Right cardiac atrium (tissue), 5 donors: ENCODE data around the gene GOLGA2. TPM values are rescaled to one million over a fixed set of nuclear protein-coding genes. Genes with fewer than 3 reads are reported as not detected.

Experiments
- ATAC-seq, 2 donors: fragments of 200-7000 bp; cut with Tn5 transposase; one replicate each; pipeline versions ENCODE4 v1.8.0 to v1.9.1; 2020; ENCODE audit warnings: moderate library complexity in 2 of 2, mild to moderate bottlenecking in 1 of 2
- DNase-seq, 3 donors: peaks; one replicate each; pipeline ENCODE4 v3.0.0-alpha.2; 2020
- H3K27ac ChIP-seq: one replicate; pipeline ENCODE4 v1.5.1; 2013; ENCODE audit warnings: mild to moderate bottlenecking, low read length, control low read depth, moderate library complexity
- H3K27me3 ChIP-seq: one replicate; pipeline ENCODE4 v1.6.1; 2013; ENCODE audit not compliant: control insufficient read depth, insufficient read depth
- H3K4me1 ChIP-seq: one replicate; pipeline ENCODE4 v1.6.1; 2013; ENCODE audit warnings: low read length; ENCODE audit not compliant: control insufficient read depth, insufficient read depth
- H3K4me3 ChIP-seq: one replicate; pipeline ENCODE4 v1.5.1; 2013; ENCODE audit warnings: low read length, control low read depth
- H3K9me3 ChIP-seq: one replicate; pipeline ENCODE4 v1.6.1; 2013; ENCODE audit warnings: low read length; ENCODE audit not compliant: control insufficient read depth
- WGBS: extraction: QIAGEN DNeasy Blood & Tissue Kit; methylation state at CpG from one replicate; pipeline ENCODE4 v1.1.7; 2013; 5-methylcytosine and 5-hydroxymethylcytosine counted together
- intact Hi-C, 4 donors: fragments of 100-400 bp; cut with DNase I; formaldehyde crosslinking; loops; one replicate each; pipeline versions ENCODE4 v1.11.0 to v1.14.0; 2022 to 2023
- polyA plus RNA-seq: library from polyadenylated mRNA; stranded (reverse); fragments of 200-250 nt; gene quantifications from one replicate; pipeline ENCODE4 v1.2.3, GENCODE V29; 2013
- total RNA-seq, 4 donors: library from RNA; stranded (reverse); fragmentation: NEBNext Ultra II Directional; extraction: Animal tissue kit (Norgen Biotek cat#: 25700); gene quantifications; one replicate each; pipeline ENCODE4 v1.2.1, GENCODE V29; 2021
- donor health status: healthy with polysubstance abuse.
- donor health status: DM: no; HTN: yes; CAD: no.
- donor health status: DM: no; HTN: no; CAD: no.
- donor health status: DM: no; HTN: yes; CAD: no; lungs with severe emphysema.
- donor health status: DM: yes; HTN: yes; CAD: no.

GOLGA2 gene
- total and polyA plus RNA-seq, 5 donors = 84.2 to 124 (median 96.9) TPM

- intact Hi-C loops = no loop called here
Measured at GRCh38 chr9:128218518-128219389, 57.1 kb downstream of the GOLGA2 start.

GRCh38 chr9:128218172-128218517 lies 57.7 kb downstream of the GOLGA2 start:
- Histone ChIP-seq H3K9me3 (no peaks in the 10 kb centered on the region), H3K4me1 (no peaks in the 10 kb centered on the region), H3K27ac (no peak overlapping the region), H3K27me3 (no peaks in the 10 kb centered on the region), H3K4me3 (peak overlapping the region; percentile 8)
- ATAC-seq = peak in 1 of 2 donors; percentile 2
- intact Hi-C loops = no loop called here
- WGBS = 63% methylated on average over 11 of the region's 11 CpGs
- DNase-seq = no peak

More at GRCh38 chr9:128218518-128219389, 57.1 kb downstream of the GOLGA2 start:
- DNase-seq = peak; percentile 95 to 98 (median 97)
- Histone ChIP-seq H3K4me1 (no peaks in the 10 kb centered on the region), H3K9me3 (no peaks in the 10 kb centered on the region), H3K27ac (no peak overlapping the region), H3K4me3 (peak overlapping the region; percentile 8), H3K27me3 (no peaks in the 10 kb centered on the region)
- ATAC-seq = peak; percentile 94 to 95
- WGBS = 23% methylated on average over 47 of the region's 47 CpGs

DNA sequence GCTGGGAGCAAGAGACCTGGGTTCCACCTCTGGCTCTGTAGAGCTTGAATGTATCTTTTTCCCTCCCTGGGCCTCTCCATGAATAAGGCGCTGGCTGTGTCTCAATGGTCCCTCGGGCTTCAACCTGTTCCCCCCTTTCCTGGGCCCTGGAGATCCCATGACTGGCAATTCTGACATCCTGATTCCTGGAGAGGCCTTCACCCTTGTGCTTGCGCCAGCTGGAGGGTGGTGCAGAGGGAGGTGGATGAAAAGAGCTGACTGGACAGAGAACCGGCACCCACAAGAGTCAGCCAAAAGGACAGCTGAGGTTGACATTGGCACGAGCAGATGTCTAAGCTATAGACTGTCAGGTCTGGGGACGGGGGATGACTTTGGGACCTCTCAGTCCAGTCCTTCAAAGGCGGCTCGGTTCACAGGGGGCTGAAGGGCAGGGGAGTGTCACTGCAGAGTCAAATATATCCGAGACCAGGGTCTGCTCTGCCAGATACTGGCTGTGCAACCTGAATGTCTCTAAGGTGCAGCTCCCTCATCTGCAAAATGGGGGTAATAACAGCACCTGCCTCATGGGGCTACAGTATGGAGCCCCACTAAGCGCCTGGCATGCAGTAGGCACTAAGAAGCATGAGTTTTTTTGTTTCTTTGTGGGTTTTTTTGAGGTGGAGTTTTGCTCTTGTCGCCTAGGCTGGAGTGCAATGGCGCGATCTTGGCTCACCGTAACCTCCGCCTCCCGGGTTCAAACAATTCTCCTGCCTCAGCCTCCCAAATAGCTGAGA lies 58.8 kb downstream of the GOLGA2 start:
- Histone ChIP-seq H3K27ac (peak overlapping the region; percentile 16), H3K4me3 (no peak overlapping the region), H3K9me3 (no peaks in the 10 kb centered on the region), H3K4me1 (no peaks in the 10 kb centered on the region), H3K27me3 (no peaks in the 10 kb centered on the region)
- intact Hi-C loops = no loop called here
- ATAC-seq = no peak
- 77% methylated on average over 16 of the region's 16 CpGs for WGBS
- no peak for DNase-seq

DNA sequence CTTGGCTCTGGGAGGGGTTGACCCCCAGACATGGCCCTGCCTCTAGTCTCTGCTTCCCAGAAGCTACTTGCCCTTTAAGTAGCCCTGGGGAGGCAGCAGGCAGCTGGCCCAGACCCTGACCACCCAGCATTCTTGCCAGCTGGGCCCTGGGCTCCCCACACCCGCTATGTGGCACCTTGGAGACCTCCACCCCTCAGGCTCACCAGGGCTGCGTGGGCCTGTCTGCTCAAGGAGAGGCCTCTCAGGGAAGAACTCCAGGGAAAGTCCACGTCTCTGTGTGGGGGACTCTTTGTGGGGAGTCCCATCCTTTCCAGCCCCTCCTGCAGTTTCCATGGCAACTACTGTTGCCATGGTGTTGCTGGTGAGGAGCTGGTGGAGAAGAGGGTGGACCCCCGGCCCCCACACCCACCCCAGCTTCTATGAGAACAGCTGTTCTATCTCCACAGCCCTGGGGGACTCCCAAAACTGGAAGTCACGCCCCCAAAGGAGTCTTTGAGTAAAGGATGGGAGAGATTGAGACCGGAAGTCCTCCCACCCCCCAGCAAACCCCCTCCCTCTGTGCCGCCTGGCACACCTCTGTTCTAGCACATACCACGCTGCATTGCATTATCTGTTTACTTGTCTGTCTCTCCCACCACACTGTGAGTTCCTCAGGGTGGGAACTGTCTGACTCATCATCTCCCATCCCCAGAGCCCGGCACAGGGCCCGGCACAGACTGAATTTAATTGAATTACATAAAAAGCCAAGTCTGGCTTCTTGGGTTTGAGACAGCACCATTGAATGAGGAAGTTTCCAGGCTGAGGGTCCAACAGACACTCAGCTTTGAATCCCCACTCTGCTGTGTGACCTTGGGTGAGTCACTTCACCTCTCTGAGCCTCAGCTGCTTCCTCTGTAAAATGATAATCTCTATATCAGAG lies 60.1 kb downstream of the GOLGA2 start:
- no peaks in the 10 kb centered on the region for H3K9me3 ChIP-seq
- WGBS = 53% methylated on average over 10 of the region's 10 CpGs
- DNase-seq (peak in 1 of 3 donors; percentile 52), ATAC-seq (no peak)
- no peaks in the 10 kb centered on the region for H3K4me1 ChIP-seq
- intact Hi-C loops = no loop called here
- no peak overlapping the region for H3K27ac ChIP-seq
- no peak overlapping the region for H3K4me3 ChIP-seq
- no peaks in the 10 kb centered on the region for H3K27me3 ChIP-seq

DNA sequence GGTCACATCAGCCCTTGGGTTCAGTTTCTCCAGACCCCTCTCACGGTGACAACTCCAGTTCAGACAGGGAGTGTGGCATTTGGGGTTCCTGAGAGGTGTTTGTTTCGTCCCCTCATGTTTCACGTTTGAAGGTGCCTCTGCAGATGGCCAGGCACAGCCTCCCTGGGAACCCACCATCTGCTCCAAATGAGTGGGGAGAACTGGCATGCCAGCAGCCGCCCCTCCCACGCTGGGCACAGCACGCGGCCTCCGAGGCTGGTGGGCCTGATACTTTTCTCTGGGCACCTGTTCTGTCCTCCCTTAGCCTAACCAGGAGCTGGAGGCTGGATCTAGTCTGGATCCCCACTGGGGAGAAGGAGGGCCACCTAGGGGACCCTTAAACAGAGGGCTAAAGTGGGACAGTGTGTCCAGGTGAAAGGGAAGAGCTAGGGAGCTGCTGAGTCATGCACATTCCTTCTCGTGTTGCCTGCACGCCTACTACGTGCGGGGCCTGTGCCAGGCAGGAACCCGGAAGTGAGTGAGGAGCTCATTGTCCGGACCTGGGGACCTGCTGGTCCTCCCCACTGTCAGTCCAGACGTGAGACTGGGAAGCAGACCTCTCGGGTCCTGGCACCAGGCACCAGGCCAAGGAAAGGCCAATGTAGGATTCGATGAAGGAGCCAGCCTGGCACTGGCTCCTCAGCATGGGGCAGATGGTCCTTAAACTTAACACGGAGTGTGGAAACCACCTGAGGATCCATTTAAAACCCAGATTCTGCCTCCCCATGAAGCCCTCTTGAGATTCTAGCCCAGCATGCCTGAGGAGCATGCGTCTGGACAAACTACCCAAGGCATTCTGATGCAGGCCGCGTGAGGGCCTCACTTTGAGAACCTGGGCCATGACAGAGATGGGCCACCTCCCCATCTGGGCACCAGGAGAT lies 61.0 kb downstream of the GOLGA2 start:
- ATAC-seq = no peak
- WGBS = 69% methylated on average over 21 of the region's 21 CpGs
- H3K9me3 ChIP-seq = no peaks in the 10 kb centered on the region
- no peak overlapping the region for H3K4me3 ChIP-seq
- H3K4me1 ChIP-seq = no peaks in the 10 kb centered on the region
- H3K27ac ChIP-seq = no peak overlapping the region
- peak in 1 of 3 donors; percentile 45 for DNase-seq
- H3K27me3 ChIP-seq = no peaks in the 10 kb centered on the region
- intact Hi-C loops = no loop called here

- Histone ChIP-seq H3K9me3 (no peaks in the 10 kb centered on the region), H3K4me1 (no peaks in the 10 kb centered on the region), H3K27me3 (no peaks in the 10 kb centered on the region), H3K27ac (no peak overlapping the region), H3K4me3 (no peak overlapping the region)
- ATAC-seq (no peak), DNase-seq (peak in 1 of 3 donors; percentile 18)
- WGBS = 82% methylated on average over 12 of the region's 12 CpGs
- intact Hi-C loops = no loop called here
Measured at GRCh38 chr9:128213746-128214497, 61.9 kb downstream of the GOLGA2 start.

- no peak for DNase-seq
- no peak overlapping the region for H3K4me3 ChIP-seq
- no peaks in the 10 kb centered on the region for H3K9me3 ChIP-seq
- 84% methylated on average over 2 of the region's 2 CpGs for WGBS
- H3K27ac ChIP-seq = no peak overlapping the region
- intact Hi-C loops = no loop called here
- no peaks in the 10 kb centered on the region for H3K4me1 ChIP-seq
- H3K27me3 ChIP-seq = no peaks in the 10 kb centered on the region
- ATAC-seq = no peak
Measured at GRCh38 chr9:128211981-128212281, 63.9 kb downstream of the GOLGA2 start.

DNA sequence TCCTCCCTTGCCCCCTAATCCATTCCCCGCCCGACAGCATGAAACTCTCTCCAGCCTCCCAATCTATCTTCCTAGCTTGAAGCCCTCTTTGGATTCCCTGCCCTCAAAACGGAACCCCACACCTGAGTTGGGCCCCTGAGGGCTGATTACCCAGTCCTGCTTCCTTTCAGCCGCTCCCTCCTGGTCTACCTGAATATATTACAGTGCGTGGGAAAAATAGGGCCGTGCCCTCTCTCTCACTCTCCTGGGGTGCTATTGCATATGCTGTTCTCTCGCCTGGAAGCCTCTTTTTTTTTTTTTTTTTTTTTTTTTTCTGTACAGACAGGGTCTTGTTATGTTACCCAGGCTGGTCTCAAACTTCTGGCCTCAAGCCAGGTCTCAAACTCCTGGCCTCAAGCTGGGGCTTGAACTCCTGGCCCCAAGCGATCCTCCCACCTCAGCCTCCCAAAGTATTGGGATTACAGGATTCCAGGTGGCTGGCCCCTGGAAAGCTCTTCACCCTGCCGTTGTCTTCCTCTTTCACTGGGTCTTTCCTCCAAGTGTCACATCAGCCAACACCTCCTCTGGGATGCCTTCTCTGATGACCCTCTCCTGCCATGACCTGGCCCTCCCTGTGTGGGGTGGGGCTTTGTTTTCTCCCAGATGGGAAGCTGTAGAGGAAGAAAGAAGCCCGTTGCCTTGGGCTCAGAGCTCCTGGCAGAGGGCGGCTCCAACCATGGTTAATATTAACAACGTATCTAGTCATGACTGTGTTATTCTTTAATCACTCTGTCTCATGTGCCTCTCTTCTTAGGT lies 64.4 kb downstream of the GOLGA2 start:
- Histone ChIP-seq H3K9me3 (no peaks in the 10 kb centered on the region), H3K27ac (no peak overlapping the region), H3K4me3 (no peak overlapping the region), H3K27me3 (no peaks in the 10 kb centered on the region), H3K4me1 (no peaks in the 10 kb centered on the region)
- intact Hi-C loops = no loop called here
- ATAC-seq (no peak), DNase-seq (no peak)
- WGBS = 64% methylated on average over 12 of the region's 12 CpGs

GRCh38 chr9:128208946-128209669 lies 66.7 kb downstream of the GOLGA2 start:
- no peaks in the 10 kb centered on the region for H3K9me3 ChIP-seq
- 75% methylated on average over 15 of the region's 15 CpGs for WGBS
- DNase-seq (no peak), ATAC-seq (no peak)
- H3K27ac ChIP-seq = no peak overlapping the region
- intact Hi-C loops = no loop called here
- no peaks in the 10 kb centered on the region for H3K27me3 ChIP-seq
- H3K4me1 ChIP-seq = no peaks in the 10 kb centered on the region
- H3K4me3 ChIP-seq = no peak overlapping the region
